Choroid plexus epithelial cell (primary cell): Measurements from ENCODE around the gene RBFOX1.

Experiments used
- DNase-seq: peaks from one replicate; pipeline ENCODE4 v3.0.0-alpha.2; 2010; ENCODE audit warnings: low read depth
- H3K4me3 ChIP-seq: 2 replicates; pipeline ENCODE4 v1.5.1; 2011; ENCODE audit warnings: low read depth, mild to moderate bottlenecking, control low read depth, low read length, moderate library complexity
- TF ChIP-seq, protein P1 (sequence below): conservative IDR thresholded peaks from 2 replicates; pipeline ENCODE4 v1.5.1; 2011; ENCODE audit warnings: low read depth, mild to moderate bottlenecking, control low read depth, inconsistent platforms, low read length, moderate library complexity

RBFOX1 gene

DNA sequence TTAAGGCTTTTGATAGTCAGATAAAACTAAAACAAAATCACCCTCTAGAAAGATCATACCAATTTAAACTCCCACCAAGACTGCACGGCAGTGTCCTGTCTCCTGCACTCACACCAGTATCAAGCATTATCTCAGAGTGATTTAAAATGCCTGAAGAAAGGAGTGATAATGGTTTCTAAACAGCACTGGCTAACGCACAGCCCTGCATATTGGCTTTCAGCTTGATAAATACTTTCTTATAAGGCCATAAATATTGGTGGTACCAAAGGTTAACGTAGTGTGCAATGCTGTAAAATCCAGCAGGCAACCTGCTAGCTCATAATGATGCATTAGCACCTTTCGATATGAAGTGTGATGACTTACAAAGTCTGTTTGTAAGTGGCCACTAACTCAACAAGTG lies 214.3 kb downstream of the RBFOX1 start:
- DNase-seq, result no peak
- no peak overlapping the region for H3K4me3 ChIP-seq
- TF ChIP-seq, protein P1, sequence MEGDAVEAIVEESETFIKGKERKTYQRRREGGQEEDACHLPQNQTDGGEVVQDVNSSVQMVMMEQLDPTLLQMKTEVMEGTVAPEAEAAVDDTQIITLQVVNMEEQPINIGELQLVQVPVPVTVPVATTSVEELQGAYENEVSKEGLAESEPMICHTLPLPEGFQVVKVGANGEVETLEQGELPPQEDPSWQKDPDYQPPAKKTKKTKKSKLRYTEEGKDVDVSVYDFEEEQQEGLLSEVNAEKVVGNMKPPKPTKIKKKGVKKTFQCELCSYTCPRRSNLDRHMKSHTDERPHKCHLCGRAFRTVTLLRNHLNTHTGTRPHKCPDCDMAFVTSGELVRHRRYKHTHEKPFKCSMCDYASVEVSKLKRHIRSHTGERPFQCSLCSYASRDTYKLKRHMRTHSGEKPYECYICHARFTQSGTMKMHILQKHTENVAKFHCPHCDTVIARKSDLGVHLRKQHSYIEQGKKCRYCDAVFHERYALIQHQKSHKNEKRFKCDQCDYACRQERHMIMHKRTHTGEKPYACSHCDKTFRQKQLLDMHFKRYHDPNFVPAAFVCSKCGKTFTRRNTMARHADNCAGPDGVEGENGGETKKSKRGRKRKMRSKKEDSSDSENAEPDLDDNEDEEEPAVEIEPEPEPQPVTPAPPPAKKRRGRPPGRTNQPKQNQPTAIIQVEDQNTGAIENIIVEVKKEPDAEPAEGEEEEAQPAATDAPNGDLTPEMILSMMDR, result no peak

DNA sequence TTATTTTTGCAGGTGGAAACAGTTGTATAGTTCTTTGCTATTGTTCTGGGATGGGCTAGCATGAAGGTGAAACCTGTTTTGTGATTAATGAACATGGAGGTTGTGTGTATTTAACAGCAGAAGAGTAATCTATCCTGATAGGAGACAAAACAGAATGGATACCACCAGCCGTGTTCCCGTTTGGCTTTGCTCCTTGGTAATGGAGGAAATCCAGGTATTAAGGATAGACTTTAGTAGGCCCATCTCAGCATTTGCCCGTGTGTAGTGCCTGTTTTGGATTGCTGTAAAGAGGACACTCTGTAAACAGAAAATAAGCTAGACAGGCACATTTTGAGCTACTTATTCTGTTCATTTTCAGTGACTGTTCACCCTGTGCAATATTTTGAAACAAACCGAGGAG lies 215.1 kb downstream of the RBFOX1 start:
- TF ChIP-seq, protein P1, result no peak
- DNase-seq, result no peak
- H3K4me3 ChIP-seq, result no peak overlapping the region

DNA sequence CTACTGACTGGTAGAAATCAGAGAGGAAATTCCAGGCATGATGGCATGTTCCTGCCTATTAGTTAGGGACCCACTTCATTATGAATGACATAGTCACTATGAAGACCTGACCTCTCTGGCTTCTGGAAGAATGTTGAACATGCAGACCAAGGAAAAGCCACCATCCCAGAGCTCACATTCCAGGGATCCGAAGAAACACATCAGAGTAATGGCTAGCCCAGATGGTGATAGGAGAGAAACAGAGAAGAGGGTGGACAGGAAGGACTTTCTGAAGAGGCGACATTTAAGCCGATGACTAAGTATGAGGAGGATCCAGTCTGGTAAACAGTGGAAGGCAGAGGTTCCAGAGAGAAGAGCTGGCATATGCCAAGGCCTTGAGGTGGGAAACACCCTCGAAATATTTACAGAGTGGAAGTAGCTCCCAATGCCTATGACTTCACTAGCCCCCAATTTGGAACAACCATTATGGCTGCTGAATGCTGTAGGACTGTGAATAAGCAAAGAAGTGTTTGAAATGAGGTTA lies 216.2 kb downstream of the RBFOX1 start:
- TF ChIP-seq, protein P1, result no peak
- DNase-seq, result no peak
- no peak overlapping the region for H3K4me3 ChIP-seq

DNA sequence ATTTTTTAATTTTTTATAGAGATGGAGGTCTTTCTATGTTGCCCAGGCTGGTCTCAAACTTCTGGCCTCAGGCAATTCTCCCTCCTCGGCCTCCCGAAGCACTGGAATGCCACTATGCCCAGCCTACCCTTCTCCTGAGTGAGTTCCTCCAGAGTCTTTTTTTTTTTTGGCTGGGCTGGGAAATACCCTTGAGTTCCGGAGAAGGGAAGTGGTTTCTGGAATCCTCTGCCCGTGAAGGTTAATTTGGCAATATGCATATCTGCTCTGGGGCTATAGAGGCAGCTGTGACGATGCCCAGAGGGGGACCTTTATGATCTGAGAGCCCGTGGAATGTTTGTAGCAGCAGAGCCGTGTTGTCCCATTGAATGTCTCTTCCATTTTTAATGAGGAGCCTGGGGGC lies 217.5 kb downstream of the RBFOX1 start:
- DNase-seq, result no peak
- TF ChIP-seq, protein P1, result no peak

DNA sequence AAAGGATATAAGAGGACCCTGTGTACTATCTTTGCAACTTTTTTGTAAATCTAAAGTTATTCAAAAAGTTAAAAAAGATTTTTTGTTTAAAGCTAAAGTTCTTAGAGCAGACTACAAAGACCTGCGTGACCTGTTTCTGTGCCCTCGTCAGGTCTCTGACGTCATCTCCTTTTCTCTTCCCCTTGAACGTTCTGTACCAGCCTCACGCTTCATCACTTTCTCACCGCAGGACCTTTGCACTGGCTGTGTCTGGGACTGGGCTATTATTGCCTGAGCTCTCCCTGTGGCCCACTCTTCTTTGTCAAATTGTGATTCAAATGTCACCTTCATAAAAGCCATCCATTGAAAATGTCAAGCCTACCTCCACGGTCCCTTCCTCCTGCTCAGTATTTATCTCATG lies 222.8 kb downstream of the RBFOX1 start:
- TF ChIP-seq, protein P1, result no peak
- H3K4me3 ChIP-seq, result no peak overlapping the region
- DNase-seq, result no peak

More for the DNA sequence above, 217.5 kb downstream of the RBFOX1 start:
- H3K4me3 ChIP-seq, result no peak overlapping the region

DNA sequence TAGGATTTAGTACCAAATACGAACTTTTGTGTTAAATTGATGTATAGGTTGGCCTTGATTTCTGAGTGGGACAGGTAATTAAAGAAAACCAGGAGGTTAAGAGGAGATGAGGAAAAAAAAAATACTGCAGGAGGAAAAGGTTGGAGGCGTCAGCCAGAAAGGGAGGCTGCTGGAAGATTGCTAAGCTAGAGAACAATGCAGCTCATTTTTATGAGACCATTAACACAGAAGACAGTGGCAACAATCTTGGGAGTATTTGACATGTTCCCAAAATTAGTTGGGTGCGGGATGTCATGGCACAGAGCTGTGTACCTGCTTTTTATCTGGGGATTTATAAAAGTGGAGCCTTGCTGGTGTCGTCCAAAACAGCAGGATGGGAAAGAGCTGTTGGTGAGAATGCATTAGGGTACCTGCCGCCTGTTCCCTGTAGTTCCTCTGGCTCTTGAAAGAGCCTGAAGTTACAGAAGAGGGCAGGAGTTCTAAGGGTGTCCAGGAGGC lies 229.3 kb downstream of the RBFOX1 start:
- TF ChIP-seq, protein P1, result no peak
- H3K4me3 ChIP-seq, result no peak overlapping the region
- no peak for DNase-seq

DNA sequence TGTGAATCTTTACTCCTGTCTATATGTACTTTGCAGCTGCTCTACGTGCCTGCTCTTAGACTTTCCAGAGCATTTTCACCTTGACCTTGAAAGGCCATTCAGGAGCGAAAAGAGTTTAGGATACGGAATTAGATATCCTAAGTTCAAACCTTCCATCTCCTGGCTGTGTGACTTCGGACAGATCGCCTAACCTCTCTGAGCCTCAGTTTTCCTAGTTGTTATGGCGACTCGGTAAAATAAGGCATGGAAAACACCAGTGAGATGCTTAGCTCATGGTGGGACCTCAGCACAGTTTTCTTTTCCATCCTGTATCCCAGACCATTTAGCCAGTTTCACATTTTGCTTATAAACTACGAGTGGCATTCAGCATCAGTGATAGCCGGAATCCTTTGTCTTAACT lies 233.7 kb downstream of the RBFOX1 start:
- no peak for DNase-seq
- TF ChIP-seq, protein P1, result no peak
- H3K4me3 ChIP-seq, result no peak overlapping the region
